ENCODE results near the gene THEM4. TPM values are rescaled to one million over a fixed set of nuclear protein-coding genes. Genes with fewer than 3 reads are reported as not detected.
A peak's percentile ranks its signal among the peaks of the same experiment; 100 is the strongest.

THEM4 gene
- total and polyA plus RNA-seq, 12 donors: 13.9 to 32.5 (median 16.2) TPM

- peaks cover 0 to 24% (median 12%) of the 10 kb centered on the region in 9 donors for H3K36me3 ChIP-seq
- peak in 1 of 2 donors; percentile 21 for DNase-seq
- peak overlapping the region in 1 of 10 donors; percentile 66 for H3K27ac ChIP-seq
- intact Hi-C loops (cut with DNase I): no loop called here
- H3K4me3 ChIP-seq: no peak overlapping the region
- peaks cover 0 to 13% (median 9%) of the 10 kb centered on the region in 9 donors for H3K4me1 ChIP-seq
- peaks cover 0 to 29% (median 4%) of the 10 kb centered on the region in 11 donors for H3K9me3 ChIP-seq
- TF ChIP-seq CTCF (IDR thresholded peaks at IDR 0.05): no peak
- ATAC-seq: peak in 2 of 8 donors; percentile 10 to 65
- 80 to 83% methylated on average over 2 of the region's 2 CpGs for WGBS, 2 donors
- no peaks in the 10 kb centered on the region for H3K27me3 ChIP-seq
Measured at GRCh38 chr1:151898519-151898991, 10.8 kb downstream of the THEM4 start.

GRCh38 chr1:151897991-151898431, 11.3 kb downstream of the THEM4 start:
- 89 to 92% methylated on average over 10 of the region's 10 CpGs for WGBS, 2 donors
- no peak overlapping the region for H3K4me3 ChIP-seq
- peaks cover 0 to 29% (median 4%) of the 10 kb centered on the region in 11 donors for H3K9me3 ChIP-seq
- DNase-seq (no peak), ATAC-seq (no peak)
- no peaks in the 10 kb centered on the region for H3K27me3 ChIP-seq
- H3K36me3 ChIP-seq: peaks cover 0 to 29% (median 12%) of the 10 kb centered on the region in 9 donors
- intact Hi-C loops (cut with DNase I): no loop called here
- no peak for TF ChIP-seq CTCF (IDR thresholded peaks at IDR 0.05)
- H3K27ac ChIP-seq: peak overlapping the region in 1 of 10 donors; percentile 62
- peaks cover 0 to 13% (median 9%) of the 10 kb centered on the region in 9 donors for H3K4me1 ChIP-seq

- no peak for TF ChIP-seq CTCF (IDR thresholded peaks at IDR 0.05)
- intact Hi-C loops (cut with DNase I): no loop called here
- no peak for ATAC-seq
- Histone ChIP-seq H3K4me1 (peaks cover 0 to 4% (median 1%) of the 10 kb centered on the region in 9 donors), H3K27ac (no peak overlapping the region), H3K4me3 (no peak overlapping the region), H3K9me3 (no peaks in the 10 kb centered on the region), H3K36me3 (peaks cover 0 to 71% (median 26%) of the 10 kb centered on the region in 9 donors), H3K27me3 (no peaks in the 10 kb centered on the region)
- DNase-seq: no peak
- WGBS, 2 donors: 88 to 99% methylated on average over 9 of the region's 9 CpGs
Measured at GRCh38 chr1:151893176-151893924, 16.0 kb downstream of the THEM4 start.

- H3K36me3 ChIP-seq: peaks cover 0 to 83% (median 26%) of the 10 kb centered on the region in 9 donors
Measured at GRCh38 chr1:151892190-151892589, 17.1 kb downstream of the THEM4 start.

More at GRCh38 chr1:151892190-151892589, 17.1 kb downstream of the THEM4 start:
- intact Hi-C loops (cut with DNase I): no loop called here
- no peak for TF ChIP-seq CTCF (IDR thresholded peaks at IDR 0.05)
- H3K27me3 ChIP-seq: no peaks in the 10 kb centered on the region
- DNase-seq (no peak), ATAC-seq (no peak)
- no peak overlapping the region for H3K4me3 ChIP-seq
- no peaks in the 10 kb centered on the region for H3K9me3 ChIP-seq
- no peaks in the 10 kb centered on the region for H3K4me1 ChIP-seq
- H3K27ac ChIP-seq: no peak overlapping the region
- 95 to 98% methylated on average over 2 of the region's 2 CpGs for WGBS, 2 donors

Data from heart right ventricle (tissue), 16 donors.